Vagina (tissue), 2 donors: ENCODE results near the gene NCOR2. TPM values are rescaled to one million over a fixed set of nuclear protein-coding genes. Genes with fewer than 3 reads are reported as not detected.

Experiments used
- DNase-seq, 2 donors: peaks; one replicate each; pipeline ENCODE4 v3.0.0-alpha.2; 2017; ENCODE audit errors: extremely low spot score in 2 of 2
- H3K27ac ChIP-seq: fragments of 200-600 bp; sonication (generic); one replicate; pipeline ENCODE4 v1.5.1; 2019
- H3K27me3 ChIP-seq: fragments of 200-600 bp; sonication (generic); one replicate; pipeline ENCODE4 v1.5.1; 2019
- H3K36me3 ChIP-seq, 2 donors: fragments of 200-600 bp; sonication (generic); one replicate each; pipeline ENCODE4 v1.5.1; 2017 to 2019
- H3K4me1 ChIP-seq: fragments of 200-600 bp; sonication (generic); one replicate; pipeline ENCODE4 v1.5.1; 2019
- H3K4me3 ChIP-seq, 2 donors: fragments of 200-600 bp; sonication (generic); 1 replicate in 1 of 2; 2 replicates in 1 of 2; pipeline ENCODE4 v1.5.1; 2016 to 2019
- H3K9me3 ChIP-seq: fragments of 200-600 bp; sonication (generic); one replicate; pipeline ENCODE4 v1.5.1; 2019
- POLR2A ChIP-seq, 2 donors: fragments of 450-650 bp; IDR thresholded peaks; one replicate each; pipeline ENCODE4 v1.6.1; 2017; ENCODE audit warnings: antibody characterized with exemption in 2 of 2, mild to moderate bottlenecking in 2 of 2, moderate library complexity in 2 of 2
- POLR2AphosphoS5 ChIP-seq, 2 donors: sonication (generic); formaldehyde crosslinking; IDR thresholded peaks; one replicate each; pipeline ENCODE4 v1.9.0; 2017; ENCODE audit warnings: antibody characterized with exemption in 2 of 2, mild to moderate bottlenecking in 2 of 2, low read depth in 1 of 2; ENCODE audit not compliant: insufficient read depth in 1 of 2
- intact Hi-C: fragments of 100-400 bp; cut with DNase I; formaldehyde crosslinking; loops from one replicate; pipeline ENCODE4 v1.15.1; 2023
- total RNA-seq: library from RNA; depleted of rRNA; stranded (reverse); fragments of >200 nt; gene quantifications from one replicate; pipeline ENCODE4 v1.2.3, GENCODE V29; 2016
- TF ChIP-seq, protein P1 (sequence below), 3 experiments: fragments of 450-650 bp in 2 of 3; fragments of 200-600 bp in 1 of 3; sonication (generic) in 1 of 3; IDR thresholded peaks; one replicate each; pipeline ENCODE4 v1.5.1; 2017 to 2019; ENCODE audit warnings: antibody characterized with exemption in 3 of 3, mild to moderate bottlenecking in 2 of 3, moderate library complexity in 2 of 3

NCOR2 gene
- total RNA-seq, 1 donor from 2014 or later, result 120 TPM

DNA sequence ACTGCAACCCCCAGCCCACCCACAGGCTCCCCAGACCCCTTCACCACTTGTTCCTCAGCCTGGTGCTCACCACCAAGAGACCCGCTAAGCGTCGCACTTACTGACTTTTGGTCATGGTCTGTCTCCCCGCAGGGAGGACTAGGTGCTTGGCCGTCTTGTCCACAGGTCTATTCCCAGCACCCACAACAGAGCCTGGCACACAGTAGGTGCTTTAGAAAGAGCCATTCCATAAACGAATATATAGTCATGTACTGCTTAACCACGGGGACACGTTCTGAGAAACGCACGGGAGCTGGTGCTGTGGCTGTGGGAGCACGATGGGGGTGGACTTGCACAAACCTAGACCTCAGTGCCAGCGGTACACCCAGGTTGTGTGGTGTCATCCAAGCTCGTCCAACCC, 34.0 kb downstream of the NCOR2 start:
- Histone ChIP-seq H3K36me3 (no peaks in the 10 kb centered on the region), H3K4me3 (no peak overlapping the region), H3K9me3 (no peaks in the 10 kb centered on the region), H3K27me3 (no peaks in the 10 kb centered on the region), H3K27ac (peak overlapping the region; percentile 10), H3K4me1 (peaks cover 37% of the 10 kb centered on the region)
- DNase-seq, result no peak
- intact Hi-C loops, result no loop called here
- no peak for TF ChIP-seq POLR2A (IDR thresholded peaks at IDR 0.05)
- TF ChIP-seq, protein P1, sequence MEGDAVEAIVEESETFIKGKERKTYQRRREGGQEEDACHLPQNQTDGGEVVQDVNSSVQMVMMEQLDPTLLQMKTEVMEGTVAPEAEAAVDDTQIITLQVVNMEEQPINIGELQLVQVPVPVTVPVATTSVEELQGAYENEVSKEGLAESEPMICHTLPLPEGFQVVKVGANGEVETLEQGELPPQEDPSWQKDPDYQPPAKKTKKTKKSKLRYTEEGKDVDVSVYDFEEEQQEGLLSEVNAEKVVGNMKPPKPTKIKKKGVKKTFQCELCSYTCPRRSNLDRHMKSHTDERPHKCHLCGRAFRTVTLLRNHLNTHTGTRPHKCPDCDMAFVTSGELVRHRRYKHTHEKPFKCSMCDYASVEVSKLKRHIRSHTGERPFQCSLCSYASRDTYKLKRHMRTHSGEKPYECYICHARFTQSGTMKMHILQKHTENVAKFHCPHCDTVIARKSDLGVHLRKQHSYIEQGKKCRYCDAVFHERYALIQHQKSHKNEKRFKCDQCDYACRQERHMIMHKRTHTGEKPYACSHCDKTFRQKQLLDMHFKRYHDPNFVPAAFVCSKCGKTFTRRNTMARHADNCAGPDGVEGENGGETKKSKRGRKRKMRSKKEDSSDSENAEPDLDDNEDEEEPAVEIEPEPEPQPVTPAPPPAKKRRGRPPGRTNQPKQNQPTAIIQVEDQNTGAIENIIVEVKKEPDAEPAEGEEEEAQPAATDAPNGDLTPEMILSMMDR (IDR thresholded peaks at IDR 0.05), result no peak
- TF ChIP-seq POLR2AphosphoS5 (IDR thresholded peaks at IDR 0.05; ENCODE audit: insufficient read depth in 1 of 2, low read depth in 1 of 2), result no peak

DNA sequence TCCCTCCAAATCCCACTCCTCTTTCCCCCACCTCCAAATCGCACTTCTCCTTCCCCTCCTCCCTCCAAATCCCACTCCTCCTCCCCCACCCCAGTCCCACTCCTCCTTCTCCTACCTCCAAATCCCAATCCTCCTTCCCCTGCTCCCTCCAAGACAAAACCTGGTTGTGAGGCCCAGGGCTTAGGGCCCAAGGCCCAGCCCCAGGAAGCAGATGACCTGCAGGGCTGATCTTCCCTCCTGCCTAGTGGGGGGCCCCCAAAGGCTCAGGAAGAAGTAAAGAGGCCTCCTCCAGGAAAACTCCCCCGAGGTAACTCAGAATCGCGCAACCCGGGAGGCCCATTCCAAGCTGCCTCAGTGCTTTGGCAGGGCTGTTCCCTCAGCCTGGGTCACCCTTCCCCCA, 34.4 kb downstream of the NCOR2 start:
- no peaks in the 10 kb centered on the region for H3K36me3 ChIP-seq
- TF ChIP-seq, protein P1 (IDR thresholded peaks at IDR 0.05), result no peak
- no peak for TF ChIP-seq POLR2AphosphoS5 (IDR thresholded peaks at IDR 0.05; ENCODE audit: insufficient read depth in 1 of 2, low read depth in 1 of 2)
- no peak for TF ChIP-seq POLR2A (IDR thresholded peaks at IDR 0.05)
- no peaks in the 10 kb centered on the region for H3K9me3 ChIP-seq
- peaks cover 37% of the 10 kb centered on the region for H3K4me1 ChIP-seq
- no peak overlapping the region for H3K4me3 ChIP-seq
- intact Hi-C loops, result no loop called here
- H3K27me3 ChIP-seq, result no peaks in the 10 kb centered on the region
- H3K27ac ChIP-seq, result peak overlapping the region; percentile 10
- DNase-seq, result no peak

DNA sequence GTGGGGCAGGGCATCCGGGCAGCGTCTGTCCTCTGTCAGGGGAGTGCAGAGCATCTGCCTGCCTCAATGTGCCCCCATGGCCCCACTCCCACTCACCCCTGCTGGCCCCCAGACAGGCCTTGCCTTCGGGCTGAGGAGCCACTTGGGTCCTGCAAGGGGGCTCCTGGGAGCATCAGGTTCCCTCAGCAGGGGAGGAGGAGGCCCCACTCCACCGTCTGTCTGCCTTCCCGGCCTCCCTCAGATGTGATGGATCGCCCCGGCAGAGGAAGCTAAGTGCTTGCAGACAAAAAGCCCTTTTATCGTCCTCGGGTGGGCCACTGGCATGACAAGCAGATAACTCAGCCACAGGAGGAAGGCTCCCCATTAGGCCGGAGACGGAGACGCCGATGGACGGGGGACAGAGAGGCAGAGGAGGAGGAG, 35.1 kb downstream of the NCOR2 start:
- DNase-seq, result no peak
- intact Hi-C loops, result no loop called here
- Histone ChIP-seq H3K27ac (no peak overlapping the region), H3K4me1 (peaks cover 36% of the 10 kb centered on the region), H3K4me3 (no peak overlapping the region), H3K36me3 (no peaks in the 10 kb centered on the region), H3K27me3 (no peaks in the 10 kb centered on the region), H3K9me3 (no peaks in the 10 kb centered on the region)
- TF ChIP-seq POLR2AphosphoS5 (IDR thresholded peaks at IDR 0.05; ENCODE audit: insufficient read depth in 1 of 2, low read depth in 1 of 2), result no peak
- TF ChIP-seq POLR2A (IDR thresholded peaks at IDR 0.05), result no peak
- TF ChIP-seq, protein P1 (IDR thresholded peaks at IDR 0.05), result no peak

DNA sequence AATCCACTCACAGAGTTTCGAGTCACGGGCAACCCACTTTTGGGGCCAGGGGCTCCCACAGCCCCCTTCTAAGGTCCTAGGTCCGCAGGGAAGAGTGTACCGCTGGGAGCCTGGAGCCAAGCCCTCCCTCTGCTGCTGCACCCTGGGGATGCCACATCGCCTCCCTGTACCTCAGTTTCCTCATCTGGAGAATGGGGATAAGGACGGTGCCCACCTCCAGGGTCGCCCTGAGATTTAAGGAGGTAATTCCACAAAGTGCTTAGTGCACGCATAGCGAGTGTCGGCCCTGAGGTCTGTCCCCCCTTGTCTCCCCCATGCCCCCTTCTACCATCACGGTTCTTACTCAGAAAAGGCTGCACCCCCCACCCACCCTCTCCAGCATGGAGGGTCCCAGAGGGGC, 35.5 kb downstream of the NCOR2 start:
- intact Hi-C loops, result no loop called here
- no peak for DNase-seq
- Histone ChIP-seq H3K27ac (no peak overlapping the region), H3K27me3 (no peaks in the 10 kb centered on the region), H3K4me3 (no peak overlapping the region), H3K36me3 (no peaks in the 10 kb centered on the region), H3K9me3 (no peaks in the 10 kb centered on the region), H3K4me1 (peaks cover 34% of the 10 kb centered on the region)
- TF ChIP-seq POLR2AphosphoS5 (IDR thresholded peaks at IDR 0.05; ENCODE audit: insufficient read depth in 1 of 2, low read depth in 1 of 2) (no peak), POLR2A (IDR thresholded peaks at IDR 0.05) (no peak)
- TF ChIP-seq, protein P1 (IDR thresholded peaks at IDR 0.05), result no peak

DNA sequence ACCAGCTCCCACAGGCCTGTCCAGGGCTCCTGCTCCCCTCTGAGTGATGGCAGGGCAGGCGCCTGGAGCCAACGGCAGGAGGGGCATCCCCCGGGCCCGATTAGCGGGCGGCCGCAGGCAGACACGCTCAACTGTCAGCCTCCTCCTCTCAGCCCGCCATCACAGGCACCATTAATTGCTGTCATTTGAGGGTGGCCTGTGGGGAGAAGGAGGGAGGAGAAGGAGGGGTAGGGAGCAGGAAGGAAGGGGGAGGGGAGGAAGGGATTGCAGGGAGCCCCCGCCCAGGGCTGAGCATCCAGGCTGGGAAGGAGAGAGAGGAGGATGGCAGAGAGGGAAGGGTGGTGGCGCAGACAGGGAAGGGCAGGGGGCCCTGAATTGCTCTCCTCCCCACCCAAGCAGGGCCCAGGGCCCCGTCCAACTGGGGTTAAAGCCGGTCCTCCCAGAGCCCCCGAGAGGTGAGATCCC, 36.1 kb downstream of the NCOR2 start:
- intact Hi-C loops, result no loop called here

More for the DNA sequence above, 36.1 kb downstream of the NCOR2 start:
- Histone ChIP-seq H3K36me3 (no peaks in the 10 kb centered on the region), H3K9me3 (no peaks in the 10 kb centered on the region), H3K27ac (no peak overlapping the region), H3K4me1 (peaks cover 38% of the 10 kb centered on the region), H3K27me3 (no peaks in the 10 kb centered on the region), H3K4me3 (no peak overlapping the region)
- TF ChIP-seq, protein P1 (IDR thresholded peaks at IDR 0.05), result no peak
- TF ChIP-seq POLR2AphosphoS5 (IDR thresholded peaks at IDR 0.05; ENCODE audit: insufficient read depth in 1 of 2, low read depth in 1 of 2) (no peak), POLR2A (IDR thresholded peaks at IDR 0.05) (no peak)
- DNase-seq, result no peak
